Endometrium (tissue), 2 donors: Measurements from ENCODE around the gene ZNF790.

Experiments used
- FAIRE-seq: peaks from 2 replicates; lab custom pipeline; 2012; peaks lifted over from hg19 to GRCh38; lab: Jason Lieb, UNC
- donor health status: control.
- donor health status: control.

ZNF790 gene

DNA sequence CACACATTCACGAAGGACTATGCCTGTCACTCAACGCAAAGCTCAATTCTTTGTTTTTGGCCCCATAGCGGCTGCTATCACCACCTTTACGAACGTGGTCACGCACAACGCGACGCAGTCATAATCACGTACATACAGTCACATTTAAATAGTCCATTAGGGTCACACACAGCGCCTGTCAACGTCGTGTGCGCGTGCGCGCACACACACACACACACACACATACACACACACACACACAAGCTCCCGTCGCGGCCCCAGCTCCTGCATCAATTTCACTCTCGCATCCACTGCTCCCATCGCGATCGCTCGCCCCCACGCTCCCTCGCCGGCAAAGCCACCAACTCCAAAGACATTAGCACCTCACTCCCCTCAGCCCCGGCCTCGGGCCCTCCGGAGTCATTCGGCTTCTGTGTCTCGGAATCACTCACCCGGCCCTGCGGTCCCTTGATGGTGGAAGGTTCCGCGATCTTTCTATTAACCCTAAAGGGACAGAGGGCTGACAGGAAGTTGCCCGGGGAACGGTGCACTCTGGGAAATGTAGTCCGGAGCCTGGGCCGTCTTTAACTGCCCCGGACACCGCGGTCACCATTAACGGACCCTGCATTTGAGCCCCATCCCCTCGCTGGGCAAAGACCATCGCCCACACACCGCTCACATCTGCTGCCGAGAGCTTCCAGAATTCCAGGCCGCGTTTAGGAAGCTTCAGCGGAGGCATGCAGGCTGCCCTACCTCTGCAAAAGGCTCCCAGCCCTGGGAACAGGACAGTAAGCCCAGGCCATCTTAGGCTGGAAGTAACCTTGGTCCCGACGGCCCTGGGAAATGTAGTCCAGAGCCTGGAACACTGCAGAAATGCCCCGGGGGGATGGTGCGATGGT lies at the start of gene ZNF790:
Gene ZNF790, minus strand, starts transcription at position 482 of the 878 bp plus-strand sequence. CDS start 12,768 bp downstream, outside the sequence.
- peak; percentile 55 for FAIRE-seq

DNA sequence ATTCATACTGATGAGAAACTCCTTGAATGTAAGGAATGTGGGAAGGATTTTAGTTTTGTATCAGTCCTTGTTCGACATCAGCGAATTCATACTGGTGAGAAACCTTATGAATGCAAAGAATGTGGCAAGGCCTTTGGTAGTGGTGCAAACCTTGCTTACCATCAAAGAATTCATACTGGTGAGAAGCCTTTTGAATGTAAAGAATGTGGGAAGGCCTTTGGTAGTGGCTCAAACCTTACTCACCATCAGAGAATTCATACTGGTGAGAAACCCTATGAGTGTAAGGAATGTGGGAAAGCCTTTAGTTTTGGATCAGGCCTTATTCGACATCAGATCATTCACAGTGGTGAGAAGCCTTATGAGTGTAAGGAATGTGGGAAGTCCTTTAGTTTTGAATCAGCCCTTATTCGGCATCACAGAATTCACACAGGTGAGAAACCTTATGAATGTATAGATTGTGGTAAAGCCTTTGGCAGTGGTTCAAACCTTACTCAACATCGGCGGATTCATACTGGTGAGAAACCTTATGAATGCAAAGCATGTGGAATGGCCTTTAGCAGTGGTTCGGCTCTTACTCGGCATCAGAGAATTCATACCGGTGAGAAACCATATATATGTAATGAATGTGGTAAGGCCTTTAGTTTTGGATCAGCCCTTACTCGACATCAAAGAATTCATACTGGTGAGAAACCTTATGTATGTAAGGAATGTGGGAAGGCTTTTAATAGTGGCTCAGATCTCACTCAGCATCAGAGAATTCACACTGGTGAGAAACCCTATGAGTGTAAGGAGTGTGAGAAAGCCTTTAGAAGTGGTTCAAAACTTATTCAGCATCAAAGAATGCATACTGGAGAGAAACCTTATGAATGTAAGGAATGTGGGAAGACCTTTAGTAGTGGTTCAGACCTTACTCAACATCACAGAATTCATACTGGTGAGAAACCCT lies 39.1 kb upstream of the ZNF790 start:
- FAIRE-seq: no peak

DNA sequence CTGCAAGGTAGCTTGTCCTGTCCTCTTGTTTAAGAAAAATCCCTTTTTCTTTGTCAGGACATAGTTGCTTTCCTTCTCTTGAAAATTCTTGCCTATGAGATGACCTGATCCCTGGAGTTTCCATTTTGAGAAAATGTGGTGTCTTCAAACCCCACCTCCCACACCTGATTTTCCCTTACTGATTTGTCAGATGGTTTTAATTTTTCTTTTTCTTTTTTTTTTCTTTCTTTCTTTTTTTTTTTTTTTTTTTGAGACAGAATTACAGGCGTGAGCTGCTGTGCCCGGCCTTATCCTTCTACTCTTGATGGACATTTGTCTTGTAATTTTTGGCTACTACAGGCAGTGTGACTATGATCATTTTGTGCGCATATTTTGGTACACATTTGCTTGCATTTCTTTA lies 13.7 kb upstream of the ZNF790 start:
- no peak for FAIRE-seq

- peak; percentile 55 for FAIRE-seq
Measured at GRCh38 chr19:36850559-36851442, 12.6 kb upstream of the ZNF790 start, which contains the start of gene ZNF345. Gene ZNF345, plus strand, starts transcription at chr19:36850876. Its CDS starts 25,955 bp downstream, at chr19:36876831.

DNA sequence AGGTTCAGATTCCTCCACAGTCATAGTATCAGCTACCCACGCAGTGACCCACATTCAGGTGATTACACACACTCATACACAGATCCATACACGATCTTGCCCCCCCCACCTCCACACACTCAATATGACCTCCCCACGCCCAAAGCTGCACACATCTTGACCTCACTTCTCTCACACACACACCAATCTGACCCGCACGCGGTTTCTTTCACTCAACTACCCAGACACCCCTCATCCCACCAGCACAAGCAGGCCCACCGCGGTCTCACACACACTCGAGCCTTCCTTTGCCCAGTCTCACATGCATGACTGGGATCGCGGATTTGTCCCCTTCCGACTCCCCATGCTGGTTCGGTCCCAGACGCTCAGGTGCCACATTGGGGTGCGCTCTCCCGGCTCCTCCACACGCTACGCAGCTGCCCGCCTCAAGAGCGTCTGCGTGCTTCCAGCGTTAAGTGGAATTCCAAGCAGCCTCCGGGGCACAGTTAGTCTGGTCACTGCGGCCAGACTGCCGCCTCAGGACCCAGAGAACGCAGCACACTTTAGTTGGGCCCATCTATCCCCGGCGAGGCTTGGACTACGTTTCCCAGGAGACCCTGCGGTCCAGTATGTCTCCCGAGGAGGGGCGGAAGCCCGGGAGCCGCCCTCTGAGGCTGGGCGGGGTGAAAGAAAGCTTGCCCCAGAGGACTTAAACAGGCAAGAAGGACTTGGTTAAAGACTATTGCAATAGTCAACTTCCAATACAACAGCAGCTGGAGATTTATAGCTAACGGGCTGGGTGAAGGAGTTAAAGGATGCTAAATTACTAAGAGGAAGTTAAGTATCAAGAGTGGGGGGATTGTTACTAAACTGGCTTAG lies 11.7 kb upstream of the ZNF790 start:
- peak; percentile 41 for FAIRE-seq

- FAIRE-seq: no peak
Measured at GRCh38 chr19:36847968-36848367, 9.8 kb upstream of the ZNF790 start.

DNA sequence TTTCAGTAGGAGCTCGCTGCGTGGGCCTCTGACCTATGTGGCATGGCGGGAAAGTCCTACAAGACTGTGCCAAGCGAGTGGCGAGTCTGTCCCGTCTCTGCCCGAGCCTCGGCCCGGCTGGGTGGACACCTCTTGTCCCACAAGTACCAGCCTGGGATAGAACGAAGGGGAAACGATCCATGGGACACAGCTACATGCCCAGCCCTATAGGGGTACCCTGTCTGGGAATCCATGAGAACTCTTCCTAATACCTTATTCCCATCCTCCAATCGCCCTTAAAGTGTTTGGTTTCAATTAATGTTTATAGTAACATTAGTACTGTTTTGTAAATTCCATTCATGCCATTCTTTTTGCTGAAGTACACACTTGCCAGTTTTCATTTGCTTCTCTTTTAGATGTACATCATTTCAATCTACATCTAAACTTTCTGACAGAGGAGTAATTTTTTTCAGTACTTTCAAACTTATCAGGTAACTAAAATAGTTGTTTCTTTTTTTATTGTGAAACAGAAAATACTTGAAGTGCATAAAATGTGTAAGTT lies 667 bp upstream of the ZNF790 start:
- peak; percentile 91 for FAIRE-seq

- FAIRE-seq: no peak
Measured at GRCh38 chr19:36837176-36837905, 846 bp downstream of the ZNF790 start.

- FAIRE-seq: no peak
Measured at GRCh38 chr19:36833430-36833829, 4.8 kb downstream of the ZNF790 start.

DNA sequence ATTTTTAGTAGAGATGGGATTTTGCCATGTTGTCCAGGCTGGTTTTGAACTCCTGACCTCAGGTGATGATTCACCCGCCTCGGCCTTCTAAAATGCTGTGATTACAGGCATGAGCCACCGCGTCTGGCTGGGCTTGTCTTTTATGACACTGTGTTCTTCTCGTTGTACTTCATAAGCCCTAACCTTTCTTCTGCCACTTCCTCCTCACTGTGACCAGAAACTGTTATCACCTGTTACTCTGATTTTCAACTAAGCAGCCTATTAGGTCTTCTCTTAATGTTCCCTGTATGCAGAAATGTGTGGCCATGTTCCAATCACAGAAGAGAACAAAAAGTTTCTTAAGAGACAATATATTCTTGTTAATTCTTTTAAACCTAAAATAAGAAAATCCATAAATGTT lies 16.4 kb downstream of the ZNF790 start:
- FAIRE-seq: no peak

DNA sequence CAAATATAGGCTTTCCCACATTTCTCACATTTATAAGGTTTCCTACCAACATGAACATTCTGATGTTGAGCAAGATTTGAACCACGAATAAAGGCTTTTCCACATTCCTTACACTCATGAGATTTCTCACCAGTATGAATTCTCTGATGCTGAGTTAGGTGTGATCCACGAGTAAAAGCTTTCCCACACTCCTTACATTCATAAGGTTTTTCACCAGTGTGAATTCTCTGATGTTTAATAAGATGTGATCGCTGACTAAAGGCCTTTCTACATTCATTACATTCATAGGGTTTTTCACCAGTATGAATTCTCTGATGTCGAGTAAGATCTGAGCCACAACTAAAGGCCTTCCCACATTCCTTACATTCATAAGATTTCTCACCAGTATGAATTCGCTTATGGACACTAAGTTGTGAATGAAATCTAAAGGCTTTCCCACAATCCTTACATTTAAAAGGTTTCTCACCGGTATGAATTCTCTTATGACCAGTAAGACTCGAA lies 19.0 kb downstream of the ZNF790 start:
- FAIRE-seq: no peak

DNA sequence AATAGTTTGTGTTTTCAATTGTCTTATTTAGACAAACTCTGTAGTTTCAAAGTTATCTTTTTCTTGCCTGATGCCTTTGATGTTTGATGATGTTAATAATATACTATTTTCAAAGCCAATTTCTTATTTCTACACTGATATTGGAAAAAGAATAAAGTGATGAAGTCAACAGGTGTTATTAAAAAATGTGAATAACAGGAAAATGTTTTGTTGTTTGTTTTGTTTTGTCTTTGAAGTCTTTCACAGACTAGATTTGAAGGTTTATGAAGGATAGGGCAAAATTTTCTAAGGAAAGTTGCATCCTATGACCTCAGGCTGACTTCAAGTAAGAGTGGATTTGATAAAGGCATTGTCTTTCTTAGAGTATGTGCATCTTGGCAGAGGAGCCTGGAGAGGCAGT lies 31.2 kb downstream of the ZNF790 start:
- FAIRE-seq: no peak

GRCh38 chr19:36805364-36805763 lies 32.8 kb downstream of the ZNF790 start:
- no peak for FAIRE-seq

GRCh38 chr19:36797786-36798108 lies 40.4 kb downstream of the ZNF790 start:
- FAIRE-seq: no peak

GRCh38 chr19:36796714-36796992 lies 41.5 kb downstream of the ZNF790 start:
- FAIRE-seq: no peak

DNA sequence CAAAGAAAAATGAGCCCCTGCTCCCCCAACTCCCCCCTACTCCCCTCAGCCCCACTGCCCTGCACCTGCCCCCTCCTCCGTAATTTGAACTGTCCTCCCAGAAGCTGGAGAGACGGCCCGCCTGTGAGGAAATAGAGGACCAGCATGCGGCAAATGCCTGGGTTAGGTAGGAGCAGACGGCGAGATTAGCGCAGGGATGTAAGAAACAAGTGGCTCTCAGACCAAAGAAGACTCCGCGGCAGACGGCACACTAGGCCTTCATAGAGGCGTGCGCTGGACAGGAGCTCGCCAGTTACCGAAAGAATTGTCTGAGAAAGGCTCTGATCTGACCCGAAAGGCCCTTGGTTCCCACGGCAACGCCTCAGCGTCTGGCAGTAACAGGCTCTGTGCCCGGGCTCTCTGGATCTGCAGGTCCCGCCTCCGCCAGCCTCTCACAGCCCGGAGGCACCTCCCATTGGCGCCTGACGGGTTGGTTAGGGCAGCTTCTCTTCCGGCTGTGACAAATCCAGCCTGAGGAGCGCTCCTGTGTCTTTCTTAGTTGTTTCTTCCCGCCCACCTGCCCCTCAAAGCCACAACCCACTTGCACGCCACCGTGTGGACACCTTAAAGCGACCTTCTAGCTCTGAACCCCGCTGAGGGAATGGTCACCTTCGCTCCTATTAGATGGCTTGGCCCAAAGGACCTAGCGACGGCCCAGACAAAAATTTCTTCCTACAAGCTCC lies 46.6 kb downstream of the ZNF790 start:
- FAIRE-seq: peak; percentile 94

DNA sequence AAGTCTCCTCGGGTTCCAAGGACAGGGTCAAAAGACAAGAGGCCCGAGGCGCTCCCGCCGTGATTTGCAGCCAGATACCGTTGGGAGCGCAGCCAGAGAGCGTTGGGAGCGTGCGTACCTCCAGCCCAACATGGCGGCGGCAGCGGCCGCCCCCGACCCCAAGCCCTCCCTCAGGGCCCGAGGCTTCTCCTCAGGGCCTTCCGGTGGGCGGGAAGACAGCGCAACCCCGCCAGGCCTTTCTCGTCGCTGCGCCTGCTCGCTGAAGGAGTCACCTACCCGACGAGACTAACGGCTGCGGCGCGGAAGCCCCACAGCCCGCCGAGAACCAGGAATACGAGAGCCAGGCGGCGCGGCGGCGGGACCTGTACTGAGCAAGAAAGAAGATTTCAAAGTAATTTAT lies 62.4 kb downstream of the ZNF790 start:
- no peak for FAIRE-seq

GRCh38 chr19:36773223-36773579 lies 65.0 kb downstream of the ZNF790 start:
- FAIRE-seq: no peak
